Activated T-helper 2 cell treated with anti-CD3 and anti-CD28 coated beads, Interferon-gamma antibody, Interleukin-2, Interleukin-4, amounts not matched to agents 10 μg/mL and 5 μg/mL and 100 μg/mL, durations not matched to agents 14 hours and 24 hours and 36 hours (primary cell): ENCODE results near the gene TSSK6. TPM values are rescaled to one million over a fixed set of nuclear protein-coding genes. Genes with fewer than 3 reads are reported as not detected.

ENCODE experiments used
- DNase-seq: peaks from one replicate; pipeline ENCODE4 v3.0.0; 2021; ENCODE audit warnings: low spot score
- H3K27ac Mint-ChIP-seq: one replicate; pipeline ENCODE4 v1.8.0; 2021; ENCODE audit warnings: mixed read lengths
- H3K27me3 Mint-ChIP-seq: one replicate; pipeline ENCODE4 v1.8.0; 2021; ENCODE audit warnings: low read depth, mixed read lengths
- H3K36me3 Mint-ChIP-seq: one replicate; pipeline ENCODE4 v1.8.0; 2021; ENCODE audit warnings: low read depth, mixed read lengths
- H3K4me1 Mint-ChIP-seq: one replicate; pipeline ENCODE4 v1.8.0; 2021; ENCODE audit warnings: low read depth, mixed read lengths
- H3K4me3 Mint-ChIP-seq: one replicate; pipeline ENCODE4 v1.8.0; 2021; ENCODE audit warnings: low read depth, mild to moderate bottlenecking, moderate library complexity, mixed read lengths
- H3K9me3 Mint-ChIP-seq: one replicate; pipeline ENCODE4 v1.8.0; 2021; ENCODE audit warnings: mixed read lengths
- intact Hi-C: fragments of 100-400 bp; cut with micrococcal nuclease; formaldehyde crosslinking; loops from one replicate; pipeline ENCODE4 v1.15.1; 2023
- total RNA-seq: library from RNA; stranded (reverse); gene quantifications from 2 replicates; pipeline ENCODE4 v1.2.3, GENCODE V29; 2022

The TSSK6 gene
- total RNA-seq, 1 donor from 2014 or later, result 2.9 TPM

DNA sequence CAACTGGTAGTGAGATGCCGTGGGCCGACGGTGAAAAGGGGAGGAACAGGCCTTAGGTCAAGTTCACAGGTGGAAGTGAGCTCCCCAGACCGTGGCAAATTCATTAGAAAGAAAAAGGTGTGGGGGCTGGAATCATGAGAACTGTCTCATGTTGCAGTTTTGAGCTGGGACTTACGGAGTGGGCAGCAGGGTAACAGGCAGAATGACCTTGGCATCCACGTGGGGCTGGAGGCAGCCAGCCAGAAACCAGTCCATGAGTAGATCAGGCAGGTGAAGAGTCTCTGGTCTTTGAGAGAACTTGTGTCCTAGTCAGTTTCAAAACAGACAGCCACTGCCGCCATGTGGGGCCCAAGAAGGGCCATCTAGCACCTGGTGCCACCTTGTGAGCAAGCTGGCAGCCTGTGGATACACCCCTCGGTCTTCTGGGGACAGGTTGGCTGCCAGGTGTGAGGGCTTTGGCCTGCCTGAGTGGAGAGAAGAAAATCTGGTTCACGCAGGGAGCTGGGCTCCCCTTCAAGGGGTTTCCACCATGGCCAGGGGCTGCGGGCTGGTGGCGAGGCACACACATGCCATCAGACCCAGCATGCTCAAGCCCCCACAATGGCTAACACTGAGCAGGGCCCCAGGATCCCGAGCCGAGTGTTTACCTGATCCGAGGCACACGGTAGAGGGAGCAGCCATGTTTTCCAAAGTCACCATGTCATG lies 23.9 kb downstream of the TSSK6 start:
- Mint-ChIP-seq H3K4me1 (peaks cover 34% of the 10 kb centered on the region), H3K4me3 (no peak overlapping the region), H3K27ac (no peak overlapping the region), H3K36me3 (peaks cover 39% of the 10 kb centered on the region), H3K9me3 (no peaks in the 10 kb centered on the region), H3K27me3 (no peaks in the 10 kb centered on the region)
- intact Hi-C loops, result no loop called here
- no peak for DNase-seq

DNA sequence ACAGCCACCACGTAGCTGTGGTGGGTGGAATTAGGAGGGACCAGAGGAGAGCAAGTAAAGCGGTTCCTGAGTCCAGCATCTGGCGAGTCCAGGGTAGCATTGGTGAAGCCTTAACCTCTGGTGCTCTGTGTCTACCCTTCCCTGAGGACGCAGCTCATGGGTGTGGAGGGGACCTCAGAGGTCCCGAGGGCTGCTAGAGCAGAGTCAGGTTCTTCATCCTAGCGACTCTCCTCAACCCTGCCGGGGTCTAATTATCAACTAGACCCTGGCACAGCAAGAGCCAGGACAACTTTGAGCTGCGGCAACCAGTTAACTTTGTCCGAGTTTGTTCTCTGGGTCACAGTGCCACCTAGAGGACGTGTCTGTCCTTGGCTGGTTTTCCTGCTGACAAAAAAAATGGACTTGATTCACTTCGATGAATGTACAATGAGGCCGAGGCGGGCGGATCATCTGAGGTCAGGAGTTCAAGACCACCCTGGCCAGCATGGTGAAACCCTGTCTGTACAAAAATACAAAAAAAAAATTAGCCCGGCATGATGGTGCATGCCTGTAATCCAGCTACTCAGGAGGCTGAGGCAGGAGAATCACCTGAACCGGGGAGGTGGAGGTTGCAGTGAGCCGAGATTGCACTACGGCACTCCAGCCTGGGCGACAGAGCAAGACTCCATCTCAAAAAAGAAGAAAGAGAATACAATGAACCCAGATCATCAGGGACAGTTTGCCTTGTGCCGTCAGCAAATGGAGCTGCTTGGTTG lies 25.0 kb downstream of the TSSK6 start:
- DNase-seq, result peak; percentile 73
- H3K27me3 Mint-ChIP-seq, result no peaks in the 10 kb centered on the region
- peak overlapping the region; percentile 13 for H3K4me3 Mint-ChIP-seq
- intact Hi-C loops, result loop anchor here (1.0 kb wide), 1 partner anchor 124 kb away; no protein-coding TSS in a partner anchor
- peaks cover 29% of the 10 kb centered on the region for H3K36me3 Mint-ChIP-seq
- H3K9me3 Mint-ChIP-seq, result no peaks in the 10 kb centered on the region
- peaks cover 35% of the 10 kb centered on the region for H3K4me1 Mint-ChIP-seq
- peak overlapping the region; percentile 98 for H3K27ac Mint-ChIP-seq

DNA sequence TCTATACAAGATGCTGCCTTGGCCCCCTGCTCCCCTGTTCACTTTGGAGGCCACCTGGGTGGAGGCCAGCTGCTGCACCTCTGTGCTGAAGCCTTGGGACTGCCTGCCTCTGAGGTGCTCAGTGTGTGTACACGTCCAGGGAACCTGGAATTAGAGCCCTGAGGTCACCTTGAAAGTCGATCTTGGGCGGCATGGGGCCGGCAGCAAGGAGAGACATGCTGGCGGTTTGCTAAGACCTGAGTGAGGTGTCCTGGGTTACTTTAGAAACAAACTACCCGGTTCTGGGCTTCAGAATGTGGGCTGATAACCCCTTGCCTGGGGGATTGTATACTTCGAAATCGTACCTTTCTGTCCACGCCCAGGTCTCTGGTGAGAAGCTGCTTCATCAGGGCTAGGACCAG lies 25.5 kb downstream of the TSSK6 start:
- H3K4me1 Mint-ChIP-seq, result peaks cover 36% of the 10 kb centered on the region
- H3K9me3 Mint-ChIP-seq, result no peaks in the 10 kb centered on the region
- no peaks in the 10 kb centered on the region for H3K27me3 Mint-ChIP-seq
- H3K36me3 Mint-ChIP-seq, result peaks cover 26% of the 10 kb centered on the region
- intact Hi-C loops, result loop anchor here (1.0 to 5.0 kb wide), 4 partner anchors 31 to 124 kb away; no protein-coding TSS in a partner anchor
- peak overlapping the region; percentile 13 for H3K4me3 Mint-ChIP-seq
- no peak for DNase-seq
- H3K27ac Mint-ChIP-seq, result peak overlapping the region; percentile 98

DNA sequence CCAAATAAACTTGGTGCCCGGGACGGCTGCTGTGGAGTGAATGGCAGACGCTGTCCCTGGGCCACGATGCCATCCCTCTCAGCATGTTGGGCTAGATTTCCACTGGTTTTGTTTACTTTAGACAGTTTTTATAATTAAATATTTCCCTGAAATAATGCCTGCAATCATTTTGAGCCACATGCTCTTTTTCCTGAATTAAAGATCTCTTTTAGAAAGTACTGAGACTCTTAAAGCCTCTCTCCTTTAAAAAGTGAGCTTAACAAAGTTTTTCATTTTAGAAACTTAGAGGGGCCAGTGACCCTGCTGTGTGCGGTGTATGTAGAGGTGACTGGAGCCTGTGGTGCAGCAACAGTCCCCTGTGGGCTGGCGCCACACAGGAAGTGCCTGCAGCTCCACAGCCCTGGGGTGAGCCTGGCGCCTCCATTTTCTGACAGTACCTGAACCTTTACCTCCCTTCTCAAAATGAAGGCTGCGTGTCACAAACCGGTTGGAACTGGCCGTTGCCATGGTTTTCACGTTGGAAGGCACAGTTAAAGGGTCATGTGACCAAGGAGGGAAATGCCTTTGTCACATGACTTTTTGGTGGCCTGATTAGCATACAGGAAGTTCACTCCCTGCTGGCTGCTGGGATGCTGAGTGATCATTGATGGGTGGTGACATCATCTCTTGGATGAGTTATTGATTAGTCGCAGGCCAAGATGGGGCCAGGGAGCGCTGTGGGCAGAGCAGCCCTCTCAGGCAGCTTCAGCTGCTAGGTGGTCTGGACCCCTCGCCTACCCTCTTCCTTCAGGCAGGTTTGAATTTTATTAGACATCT lies 26.3 kb downstream of the TSSK6 start:
- H3K9me3 Mint-ChIP-seq, result no peaks in the 10 kb centered on the region
- H3K4me3 Mint-ChIP-seq, result peak overlapping the region; percentile 53
- no peaks in the 10 kb centered on the region for H3K27me3 Mint-ChIP-seq
- peak overlapping the region; percentile 98 for H3K27ac Mint-ChIP-seq
- H3K4me1 Mint-ChIP-seq, result peaks cover 36% of the 10 kb centered on the region
- peaks cover 20% of the 10 kb centered on the region for H3K36me3 Mint-ChIP-seq
- peak; percentile 93 for DNase-seq
- intact Hi-C loops, result loop anchor here (1.0 to 5.0 kb wide), 3 partner anchors 30 to 82 kb away; no protein-coding TSS in a partner anchor

DNA sequence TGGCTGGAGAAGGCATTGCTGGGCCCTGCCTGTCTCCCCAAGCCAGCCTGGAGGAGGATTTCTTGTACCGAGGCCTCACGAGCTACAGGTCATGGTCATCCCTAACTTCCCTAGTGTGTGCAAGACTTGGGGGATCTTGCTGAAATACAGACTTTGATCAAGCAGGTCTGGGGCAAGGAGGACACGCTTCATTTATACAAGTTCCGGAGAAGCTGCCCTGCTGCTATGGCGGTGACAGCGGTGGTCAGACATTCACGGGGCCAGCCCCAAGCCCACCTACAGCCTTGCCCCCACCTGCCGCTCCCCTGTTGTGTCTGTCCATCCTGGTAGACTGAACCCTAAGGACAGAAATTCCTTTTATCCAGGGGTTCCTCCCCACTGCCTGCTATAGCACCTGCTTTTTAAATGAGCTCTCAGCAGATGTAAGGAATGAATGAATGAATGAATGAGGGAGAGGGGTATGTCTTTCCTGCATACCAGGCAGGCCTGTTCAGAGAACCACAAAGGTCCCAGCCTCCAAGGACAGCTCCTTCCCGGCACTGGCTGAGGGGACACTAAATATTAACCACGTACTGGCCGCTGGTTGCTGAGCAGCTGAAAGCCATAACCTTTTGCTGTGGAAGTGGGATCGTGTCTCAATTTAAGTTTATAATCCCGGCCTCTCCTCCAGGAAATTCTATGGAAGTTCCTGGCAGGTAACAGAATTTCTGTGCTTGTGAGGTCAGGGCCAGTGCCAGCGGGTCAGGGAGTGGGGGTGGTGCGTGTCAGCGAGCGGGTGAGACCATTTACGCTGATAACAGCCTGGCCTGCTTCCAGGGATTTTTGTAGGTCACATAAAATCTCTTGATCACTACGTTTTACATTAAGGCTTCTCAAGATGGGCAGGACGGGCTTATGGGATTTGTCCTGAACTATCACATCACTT lies 27.1 kb downstream of the TSSK6 start:
- DNase-seq, result no peak
- Mint-ChIP-seq H3K27ac (peak overlapping the region; percentile 98), H3K4me1 (peaks cover 36% of the 10 kb centered on the region), H3K27me3 (no peaks in the 10 kb centered on the region), H3K36me3 (peaks cover 17% of the 10 kb centered on the region), H3K4me3 (no peak overlapping the region), H3K9me3 (no peaks in the 10 kb centered on the region)
- intact Hi-C loops, result loop anchor here (5.0 kb wide), 1 partner anchor 41 kb away; no protein-coding TSS in a partner anchor

DNA sequence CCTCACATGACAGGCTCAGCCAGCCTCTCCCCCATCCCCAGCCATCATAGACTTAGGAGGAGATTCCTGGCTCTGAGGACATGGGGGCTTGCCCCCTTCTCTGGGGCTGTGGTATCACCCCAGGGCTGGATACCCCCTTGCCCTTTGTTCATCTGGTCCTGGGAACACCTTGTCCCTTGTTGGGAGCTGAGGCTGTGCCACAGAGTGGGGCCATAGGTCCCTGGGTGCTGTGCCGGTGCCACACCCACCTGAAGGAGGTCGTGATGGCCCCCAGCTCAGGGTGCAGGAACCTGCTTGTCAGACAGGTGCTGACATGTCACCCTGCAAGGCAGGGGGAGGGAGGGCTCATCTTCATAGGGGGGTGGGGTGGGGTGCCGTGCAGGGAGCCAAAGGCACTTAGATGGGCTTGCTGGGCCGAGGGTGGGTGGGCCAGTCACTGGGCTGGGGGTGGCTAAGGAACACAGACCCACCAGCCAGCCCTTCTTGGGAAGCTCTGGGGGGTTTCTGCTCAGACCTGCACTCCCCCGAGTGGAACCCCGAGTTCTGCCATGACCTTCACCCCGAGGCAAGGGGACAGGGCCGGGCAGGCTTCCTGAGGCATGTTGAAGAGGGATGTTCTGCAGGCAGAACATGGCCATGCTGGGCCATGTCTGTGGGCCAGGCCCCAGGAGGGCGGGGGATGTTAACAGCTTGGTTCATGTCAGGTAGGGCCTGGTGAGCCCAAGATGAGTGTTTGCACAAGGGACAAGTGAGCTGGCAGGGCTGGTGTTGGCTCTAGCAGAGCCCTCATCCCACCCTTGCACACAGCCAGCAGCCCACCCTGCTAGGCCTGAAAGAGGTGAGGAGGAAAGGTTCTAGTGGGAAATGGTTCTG lies 28.0 kb downstream of the TSSK6 start:
- no peaks in the 10 kb centered on the region for H3K9me3 Mint-ChIP-seq
- peaks cover 16% of the 10 kb centered on the region for H3K36me3 Mint-ChIP-seq
- intact Hi-C loops, result loop anchor here (5.0 kb wide), 1 partner anchor 40 kb away; no protein-coding TSS in a partner anchor
- DNase-seq, result no peak
- no peak overlapping the region for H3K4me3 Mint-ChIP-seq
- peak overlapping the region; percentile 98 for H3K27ac Mint-ChIP-seq
- peaks cover 36% of the 10 kb centered on the region for H3K4me1 Mint-ChIP-seq
- H3K27me3 Mint-ChIP-seq, result no peaks in the 10 kb centered on the region

DNA sequence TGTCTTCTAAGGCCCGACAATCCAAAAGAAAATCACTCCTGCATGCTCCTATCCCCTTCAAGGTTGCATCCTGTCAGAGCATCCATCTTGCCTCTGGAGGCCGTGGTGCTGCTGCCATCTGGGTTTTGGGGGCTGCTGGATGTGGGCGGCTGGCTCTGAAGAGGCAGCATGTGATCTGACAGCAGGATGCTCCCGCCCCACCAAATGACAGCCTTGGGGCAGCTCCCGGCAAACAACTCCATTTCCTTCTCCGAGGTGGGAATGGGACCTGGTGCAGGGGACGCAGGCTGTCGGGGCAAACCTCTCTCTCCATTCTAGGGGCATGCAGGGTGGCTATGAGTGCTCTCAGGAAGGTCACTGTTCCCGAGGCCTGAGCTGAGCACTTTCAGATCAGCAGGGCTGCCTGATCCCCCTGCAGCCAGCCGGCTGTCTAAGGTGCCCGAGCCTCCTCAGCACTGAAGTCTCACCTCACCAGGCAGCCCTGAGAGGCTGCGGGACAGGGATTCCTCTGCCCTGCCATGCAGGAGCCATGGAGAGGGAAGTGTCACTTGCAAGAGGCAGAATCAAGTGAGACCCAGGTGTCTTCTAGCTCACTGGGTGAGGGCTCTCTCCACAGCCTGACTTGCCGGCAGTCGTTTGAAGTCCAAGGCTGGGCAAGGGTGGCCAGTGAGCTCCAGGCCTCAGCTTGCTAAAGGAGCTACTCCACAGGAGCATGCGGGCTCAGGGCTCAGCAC lies 28.8 kb downstream of the TSSK6 start:
- peaks cover 36% of the 10 kb centered on the region for H3K4me1 Mint-ChIP-seq
- H3K36me3 Mint-ChIP-seq, result peaks cover 15% of the 10 kb centered on the region
- intact Hi-C loops, result loop anchor here (5.0 kb wide), 1 partner anchor 39 kb away; no protein-coding TSS in a partner anchor

DNA sequence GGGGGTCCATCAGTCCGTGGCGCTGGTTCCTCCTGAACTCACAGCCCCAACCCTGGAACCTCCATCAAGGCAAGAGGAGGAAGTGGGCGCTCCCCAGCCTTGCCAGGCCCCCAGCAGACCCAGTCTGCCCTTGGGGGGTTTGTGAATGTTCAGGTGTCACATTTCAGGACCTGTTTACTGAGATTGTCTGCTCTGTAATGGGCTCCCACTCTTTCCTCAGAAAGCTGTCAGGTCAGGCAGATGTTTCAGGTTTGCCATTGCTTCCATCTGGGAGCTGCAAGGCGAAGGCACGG lies 29.4 kb downstream of the TSSK6 start:
- Mint-ChIP-seq H3K27me3 (no peaks in the 10 kb centered on the region), H3K9me3 (no peaks in the 10 kb centered on the region), H3K4me3 (no peak overlapping the region), H3K27ac (no peak overlapping the region), H3K36me3 (peaks cover 13% of the 10 kb centered on the region), H3K4me1 (peaks cover 38% of the 10 kb centered on the region)
- no peak for DNase-seq
- intact Hi-C loops, result loop anchor here (5.0 kb wide), 1 partner anchor 39 kb away; no protein-coding TSS in a partner anchor

More for the DNA sequence above, 28.8 kb downstream of the TSSK6 start:
- Mint-ChIP-seq H3K27me3 (no peaks in the 10 kb centered on the region), H3K4me3 (no peak overlapping the region), H3K27ac (peak overlapping the region; percentile 42), H3K9me3 (no peaks in the 10 kb centered on the region)
- DNase-seq, result no peak

DNA sequence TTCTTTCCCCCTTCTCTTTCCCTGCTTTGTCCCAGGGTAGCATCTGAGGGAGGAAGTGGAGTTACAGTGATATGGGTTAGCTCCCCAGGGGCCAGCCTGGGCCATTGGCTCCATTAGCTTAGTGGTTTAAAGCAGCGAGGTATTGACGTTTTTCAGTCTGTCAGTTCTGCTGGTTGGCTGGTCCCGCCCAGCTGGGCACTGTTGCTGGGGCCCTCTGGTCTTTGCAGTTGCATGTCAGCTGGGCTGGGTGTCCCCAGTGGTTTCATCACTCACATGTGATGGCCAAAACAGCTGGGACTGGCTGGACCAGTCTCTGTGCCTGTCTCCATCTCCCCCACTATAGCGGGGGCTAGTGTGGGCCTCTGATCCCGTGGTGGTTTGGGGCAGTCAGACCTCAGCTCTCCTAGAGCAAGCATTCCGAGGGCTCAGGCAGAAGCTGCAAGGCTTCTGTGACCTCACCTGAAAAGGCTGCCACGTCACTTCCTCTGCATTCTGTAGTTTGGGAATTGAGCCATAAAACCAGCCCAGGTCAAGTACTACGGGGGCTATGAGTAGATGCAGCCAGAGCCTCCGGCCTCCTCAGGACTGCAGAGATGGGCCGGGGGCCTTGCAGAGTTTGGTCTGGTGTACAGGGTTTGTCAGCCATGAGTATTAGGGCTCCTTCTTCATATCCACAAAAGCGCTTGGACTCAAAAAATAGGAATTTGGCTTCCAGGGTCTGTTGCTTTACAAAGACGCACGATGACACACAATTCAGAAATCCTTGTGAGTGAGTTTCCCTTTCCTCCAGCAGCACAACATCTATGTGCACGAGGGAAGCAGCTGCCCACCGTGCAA lies 30.0 kb downstream of the TSSK6 start:
- intact Hi-C loops, result loop anchor here (5.0 kb wide), 1 partner anchor 38 kb away; no protein-coding TSS in a partner anchor
- peaks cover 11% of the 10 kb centered on the region for H3K36me3 Mint-ChIP-seq
- H3K27me3 Mint-ChIP-seq, result no peaks in the 10 kb centered on the region
- H3K9me3 Mint-ChIP-seq, result no peaks in the 10 kb centered on the region
- DNase-seq, result no peak
- H3K4me1 Mint-ChIP-seq, result peaks cover 38% of the 10 kb centered on the region
- no peak overlapping the region for H3K27ac Mint-ChIP-seq
- H3K4me3 Mint-ChIP-seq, result no peak overlapping the region
